Neutrophil (primary cell): ENCODE results near the gene HSBP1L1.

ENCODE experiments used
- H3K27ac ChIP-seq: fragments of 200-600 bp; sonication (generic); 2 replicates; pipeline ENCODE4 v1.5.1; 2016; ENCODE audit warnings: mild to moderate bottlenecking, moderate library complexity
- H3K27me3 ChIP-seq: fragments of 200-600 bp; sonication (generic); 2 replicates; pipeline ENCODE4 v1.6.0; 2016; ENCODE audit warnings: mild to moderate bottlenecking
- H3K36me3 ChIP-seq: fragments of 200-600 bp; sonication (generic); 2 replicates; pipeline ENCODE4 v1.5.1; 2017
- H3K4me1 ChIP-seq, 2 experiments: fragments of 200-600 bp in 1 of 2; sonication (generic) in 1 of 2; 1 replicate in 1 of 2; 2 replicates in 1 of 2; pipeline versions ENCODE4 v1.5.1 to v1.6.1; 2013 to 2016; ENCODE audit warnings: low read depth in 1 of 2, low read length in 1 of 2, mild to moderate bottlenecking in 1 of 2, moderate library complexity in 1 of 2; ENCODE audit not compliant: control insufficient read depth in 1 of 2, insufficient read depth in 1 of 2
- H3K4me3 ChIP-seq, 2 experiments: fragments of 200-600 bp in 1 of 2; sonication (generic) in 1 of 2; 1 replicate in 1 of 2; 2 replicates in 1 of 2; pipeline ENCODE4 v1.5.1; 2013 to 2016; ENCODE audit warnings: low read depth in 1 of 2, low read length in 1 of 2, mild to moderate bottlenecking in 1 of 2, moderate library complexity in 1 of 2
- H3K9me3 ChIP-seq: fragments of 200-600 bp; sonication (generic); 2 replicates; pipeline ENCODE4 v1.5.1; 2016
- CTCF ChIP-seq: fragments of 200-600 bp; sonication (generic); IDR thresholded peaks from 2 replicates; pipeline ENCODE4 v1.5.1; 2016; ENCODE audit warnings: antibody characterized with exemption

HSBP1L1 gene

GRCh38 chr18:79983253-79983652, 18.8 kb downstream of the HSBP1L1 start:
- H3K9me3 ChIP-seq, result no peaks in the 10 kb centered on the region
- H3K4me1 ChIP-seq, result peaks cover 17 to 18% of the 10 kb centered on the region in 2 experiments
- H3K4me3 ChIP-seq, result peak overlapping the region; percentile 17 to 31
- H3K27ac ChIP-seq, result peak overlapping the region; percentile 82
- TF ChIP-seq CTCF, result no peak
- H3K36me3 ChIP-seq, result peaks cover 5% of the 10 kb centered on the region
- H3K27me3 ChIP-seq, result no peaks in the 10 kb centered on the region

GRCh38 chr18:79983793-79984192, 19.4 kb downstream of the HSBP1L1 start:
- no peak for TF ChIP-seq CTCF
- H3K4me1 ChIP-seq, result peaks cover 18 to 20% of the 10 kb centered on the region in 2 experiments
- no peak overlapping the region for H3K4me3 ChIP-seq
- H3K9me3 ChIP-seq, result no peaks in the 10 kb centered on the region
- no peak overlapping the region for H3K27ac ChIP-seq
- H3K36me3 ChIP-seq, result peaks cover 5% of the 10 kb centered on the region
- no peaks in the 10 kb centered on the region for H3K27me3 ChIP-seq

GRCh38 chr18:79985172-79985571, 20.7 kb downstream of the HSBP1L1 start:
- Histone ChIP-seq H3K4me1 (peaks cover 24% of the 10 kb centered on the region in 2 experiments), H3K27ac (no peak overlapping the region), H3K27me3 (no peaks in the 10 kb centered on the region), H3K36me3 (no peaks in the 10 kb centered on the region), H3K4me3 (no peak overlapping the region), H3K9me3 (no peaks in the 10 kb centered on the region)
- no peak for TF ChIP-seq CTCF

- H3K4me1 ChIP-seq, result peaks cover 24% of the 10 kb centered on the region in 2 experiments
- H3K36me3 ChIP-seq, result no peaks in the 10 kb centered on the region
- H3K27me3 ChIP-seq, result no peaks in the 10 kb centered on the region
- no peak for TF ChIP-seq CTCF
- no peak overlapping the region for H3K4me3 ChIP-seq
- H3K27ac ChIP-seq, result no peak overlapping the region
- no peaks in the 10 kb centered on the region for H3K9me3 ChIP-seq
Measured at GRCh38 chr18:79986726-79987125, 22.3 kb downstream of the HSBP1L1 start.

GRCh38 chr18:79987566-79987965, 23.1 kb downstream of the HSBP1L1 start:
- no peak for TF ChIP-seq CTCF
- Histone ChIP-seq H3K4me1 (peaks cover 20% of the 10 kb centered on the region in 2 experiments), H3K9me3 (no peaks in the 10 kb centered on the region), H3K27me3 (no peaks in the 10 kb centered on the region), H3K27ac (peak overlapping the region; percentile 88), H3K4me3 (peak overlapping the region; percentile 74 to 88), H3K36me3 (no peaks in the 10 kb centered on the region)

- peak overlapping the region; percentile 88 for H3K27ac ChIP-seq
- peaks cover 18 to 19% of the 10 kb centered on the region in 2 experiments for H3K4me1 ChIP-seq
- no peaks in the 10 kb centered on the region for H3K36me3 ChIP-seq
- H3K9me3 ChIP-seq, result no peaks in the 10 kb centered on the region
- H3K4me3 ChIP-seq, result peak overlapping the region; percentile 74 to 88
- TF ChIP-seq CTCF, result peak; percentile 47
- H3K27me3 ChIP-seq, result no peaks in the 10 kb centered on the region
Measured at GRCh38 chr18:79988071-79988450, 23.6 kb downstream of the HSBP1L1 start.
